Lower leg skin (tissue), 3 donors: ENCODE measurements around the gene TPRN.

Experiments
- POLR2A ChIP-seq, 2 donors: fragments of 450-650 bp; IDR thresholded peaks; one replicate each; pipeline ENCODE4 v1.6.1; 2016 to 2017; ENCODE audit warnings: antibody characterized with exemption in 2 of 2, mild to moderate bottlenecking in 1 of 2, moderate library complexity in 1 of 2
- TF ChIP-seq, protein P1 (sequence below), 3 donors: fragments of 450-650 bp; IDR thresholded peaks; one replicate each; pipeline ENCODE4 v1.5.1; 2016; ENCODE audit warnings: antibody characterized with exemption in 3 of 3, mild to moderate bottlenecking in 3 of 3, moderate library complexity in 2 of 3

- TF ChIP-seq, protein P1, sequence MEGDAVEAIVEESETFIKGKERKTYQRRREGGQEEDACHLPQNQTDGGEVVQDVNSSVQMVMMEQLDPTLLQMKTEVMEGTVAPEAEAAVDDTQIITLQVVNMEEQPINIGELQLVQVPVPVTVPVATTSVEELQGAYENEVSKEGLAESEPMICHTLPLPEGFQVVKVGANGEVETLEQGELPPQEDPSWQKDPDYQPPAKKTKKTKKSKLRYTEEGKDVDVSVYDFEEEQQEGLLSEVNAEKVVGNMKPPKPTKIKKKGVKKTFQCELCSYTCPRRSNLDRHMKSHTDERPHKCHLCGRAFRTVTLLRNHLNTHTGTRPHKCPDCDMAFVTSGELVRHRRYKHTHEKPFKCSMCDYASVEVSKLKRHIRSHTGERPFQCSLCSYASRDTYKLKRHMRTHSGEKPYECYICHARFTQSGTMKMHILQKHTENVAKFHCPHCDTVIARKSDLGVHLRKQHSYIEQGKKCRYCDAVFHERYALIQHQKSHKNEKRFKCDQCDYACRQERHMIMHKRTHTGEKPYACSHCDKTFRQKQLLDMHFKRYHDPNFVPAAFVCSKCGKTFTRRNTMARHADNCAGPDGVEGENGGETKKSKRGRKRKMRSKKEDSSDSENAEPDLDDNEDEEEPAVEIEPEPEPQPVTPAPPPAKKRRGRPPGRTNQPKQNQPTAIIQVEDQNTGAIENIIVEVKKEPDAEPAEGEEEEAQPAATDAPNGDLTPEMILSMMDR (IDR thresholded peaks at IDR 0.05): no peak
- TF ChIP-seq POLR2A (IDR thresholded peaks at IDR 0.05): no peak
Observed at GRCh38 chr9:137219757-137220316, 19.3 kb upstream of the TPRN start.
